ENCODE results near the gene CLCA2.
"Not testable (repeated sequence)": the region's sequence is repeated elsewhere in the genome, so short reads cannot be mapped to it uniquely, and the experiment has no call there.

The CLCA2 gene

GRCh38 chr1:86498281-86498680, 74.3 kb downstream of the CLCA2 start:
- no peak overlapping the region for H3K4me3 ChIP-seq (ENCODE audit: control insufficient read depth, low read depth, low read length)
- TF ChIP-seq, protein P1, sequence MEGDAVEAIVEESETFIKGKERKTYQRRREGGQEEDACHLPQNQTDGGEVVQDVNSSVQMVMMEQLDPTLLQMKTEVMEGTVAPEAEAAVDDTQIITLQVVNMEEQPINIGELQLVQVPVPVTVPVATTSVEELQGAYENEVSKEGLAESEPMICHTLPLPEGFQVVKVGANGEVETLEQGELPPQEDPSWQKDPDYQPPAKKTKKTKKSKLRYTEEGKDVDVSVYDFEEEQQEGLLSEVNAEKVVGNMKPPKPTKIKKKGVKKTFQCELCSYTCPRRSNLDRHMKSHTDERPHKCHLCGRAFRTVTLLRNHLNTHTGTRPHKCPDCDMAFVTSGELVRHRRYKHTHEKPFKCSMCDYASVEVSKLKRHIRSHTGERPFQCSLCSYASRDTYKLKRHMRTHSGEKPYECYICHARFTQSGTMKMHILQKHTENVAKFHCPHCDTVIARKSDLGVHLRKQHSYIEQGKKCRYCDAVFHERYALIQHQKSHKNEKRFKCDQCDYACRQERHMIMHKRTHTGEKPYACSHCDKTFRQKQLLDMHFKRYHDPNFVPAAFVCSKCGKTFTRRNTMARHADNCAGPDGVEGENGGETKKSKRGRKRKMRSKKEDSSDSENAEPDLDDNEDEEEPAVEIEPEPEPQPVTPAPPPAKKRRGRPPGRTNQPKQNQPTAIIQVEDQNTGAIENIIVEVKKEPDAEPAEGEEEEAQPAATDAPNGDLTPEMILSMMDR (conservative IDR thresholded peaks at IDR 0.05; ENCODE audit: control insufficient read depth, insufficient read depth, low read depth, low read length): no peak
- no peak for DNase-seq (ENCODE audit: low read depth)

DNA sequence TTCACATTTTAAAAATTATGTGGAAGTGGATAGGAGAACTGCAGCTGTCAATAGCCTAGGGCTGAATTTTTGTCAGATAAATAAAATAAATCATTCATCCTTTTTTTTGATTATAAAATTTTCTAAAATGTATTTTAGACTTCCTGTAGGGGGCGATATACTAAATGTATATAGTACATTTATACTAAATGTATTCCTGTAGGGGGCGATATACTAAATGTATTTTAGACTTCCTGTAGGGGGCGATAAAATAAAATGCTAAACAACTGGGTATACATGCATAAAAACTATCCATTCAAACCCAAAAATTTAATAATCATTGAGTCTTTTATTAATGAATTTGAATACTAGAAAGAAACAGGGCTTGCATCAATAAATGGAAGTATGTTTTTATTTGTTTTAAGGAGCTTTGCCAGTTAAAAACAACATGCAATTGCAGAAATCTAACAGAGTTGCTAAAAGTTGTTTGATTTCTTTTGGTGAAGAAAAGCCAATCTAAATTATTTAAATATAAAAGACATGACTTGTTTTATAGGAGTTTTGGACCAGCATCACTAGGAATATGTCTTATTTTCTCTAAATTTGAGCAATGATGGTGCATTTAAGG, 76.1 kb downstream of the CLCA2 start:
- TF ChIP-seq, protein P1 (conservative IDR thresholded peaks at IDR 0.05; ENCODE audit: control insufficient read depth, insufficient read depth, low read depth, low read length): peak; percentile 92

DNA sequence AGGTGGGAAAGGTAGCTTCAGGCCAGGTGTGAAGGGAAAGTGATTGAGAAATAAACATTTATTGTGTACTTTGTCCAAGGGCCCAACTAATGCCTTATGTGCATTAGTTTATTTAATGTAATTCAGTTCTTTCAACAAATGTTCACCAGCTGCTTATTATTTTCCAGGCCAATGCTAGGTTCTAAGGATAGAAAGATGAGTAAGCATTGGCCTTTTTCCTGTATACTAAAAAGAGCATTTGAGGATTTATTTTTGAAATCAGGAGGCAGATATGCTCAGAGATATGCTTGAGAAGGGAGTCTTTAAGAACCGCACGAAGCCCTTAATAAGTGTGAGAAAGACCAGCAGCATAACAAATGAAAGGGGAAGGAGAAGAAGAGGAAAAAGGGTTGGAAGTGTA, 76.7 kb downstream of the CLCA2 start:
- no peak overlapping the region for H3K4me3 ChIP-seq (ENCODE audit: control insufficient read depth, low read depth, low read length)
- DNase-seq (ENCODE audit: low read depth): peak; percentile 30
- TF ChIP-seq, protein P1 (conservative IDR thresholded peaks at IDR 0.05; ENCODE audit: control insufficient read depth, insufficient read depth, low read depth, low read length): no peak

More for the DNA sequence above, 76.1 kb downstream of the CLCA2 start:
- H3K4me3 ChIP-seq (ENCODE audit: control insufficient read depth, low read depth, low read length): no peak overlapping the region
- DNase-seq (ENCODE audit: low read depth): peak; percentile 51

DNA sequence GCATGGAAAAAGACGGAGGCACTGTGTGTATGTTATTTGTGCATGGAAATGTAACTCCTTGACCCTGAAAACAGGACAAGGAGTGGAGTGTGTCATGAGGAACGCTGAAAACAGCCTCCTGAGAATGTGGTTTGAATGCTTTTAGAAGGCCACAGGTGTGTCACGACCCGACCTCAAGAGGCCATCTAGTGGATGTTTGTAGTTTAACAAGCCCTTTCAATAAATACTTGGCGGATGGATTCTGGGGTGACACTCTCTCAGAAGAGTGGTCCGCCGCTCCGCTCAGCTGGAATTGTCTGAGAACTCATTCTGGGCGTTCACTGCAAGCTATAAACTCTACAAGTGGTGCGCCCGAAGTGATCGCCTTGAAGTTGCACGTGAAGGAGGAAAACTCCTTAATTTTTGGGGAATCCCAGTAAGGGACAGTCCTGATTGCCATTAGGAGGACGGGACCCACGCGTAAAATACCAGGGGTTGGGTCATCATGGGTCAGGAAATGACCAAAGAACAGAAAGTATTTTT, 78.2 kb downstream of the CLCA2 start:
- DNase-seq (ENCODE audit: low read depth): peak; percentile 45
- TF ChIP-seq, protein P1 (conservative IDR thresholded peaks at IDR 0.05; ENCODE audit: control insufficient read depth, insufficient read depth, low read depth, low read length): peak; percentile 36
- H3K4me3 ChIP-seq (ENCODE audit: control insufficient read depth, low read depth, low read length): not testable (repeated sequence)

DNA sequence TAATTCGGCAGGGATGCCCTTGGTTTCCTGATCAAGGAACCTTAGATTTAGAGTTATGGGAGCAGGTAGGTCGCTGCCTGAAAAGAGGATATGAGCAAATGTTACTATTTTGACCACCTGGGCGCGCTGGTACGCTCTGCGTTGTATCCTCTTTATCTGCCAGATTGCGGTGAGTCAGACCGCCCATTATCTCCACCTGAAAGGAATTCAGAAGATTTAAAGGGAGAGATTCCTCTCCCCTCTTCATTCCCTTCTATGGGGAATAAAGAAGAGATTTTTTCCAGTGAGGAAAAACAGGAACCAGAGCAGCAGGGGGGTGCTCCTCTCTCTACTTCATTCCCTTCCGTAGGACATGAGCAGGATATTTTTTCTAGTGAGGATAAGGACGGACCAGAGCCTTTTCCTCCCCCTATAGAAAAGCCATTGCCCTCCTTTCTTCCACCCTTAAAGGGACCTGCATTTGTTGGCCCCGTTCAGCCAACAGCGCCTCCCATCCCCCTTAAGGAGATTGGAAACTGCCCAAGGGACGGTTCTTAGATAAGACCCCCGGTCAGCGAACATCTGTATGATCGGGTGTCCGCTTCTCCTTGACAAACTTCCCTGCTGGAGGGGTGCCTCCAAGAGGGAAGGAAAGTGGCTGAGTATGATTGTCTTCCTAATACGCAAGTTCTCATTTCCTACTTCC, 78.9 kb downstream of the CLCA2 start:
- TF ChIP-seq, protein P1 (conservative IDR thresholded peaks at IDR 0.05; ENCODE audit: control insufficient read depth, insufficient read depth, low read depth, low read length): no peak
- DNase-seq (ENCODE audit: low read depth): no peak
- H3K4me3 ChIP-seq (ENCODE audit: control insufficient read depth, low read depth, low read length): no peak overlapping the region

- no peak overlapping the region for H3K4me3 ChIP-seq (ENCODE audit: control insufficient read depth, low read depth, low read length)
- TF ChIP-seq, protein P1 (conservative IDR thresholded peaks at IDR 0.05; ENCODE audit: control insufficient read depth, insufficient read depth, low read depth, low read length): no peak
- DNase-seq (ENCODE audit: low read depth): peak; percentile 22
These were observed 79.6 kb downstream of the CLCA2 start for GRCh38 chr1:86503406-86504136.
